ENCODE data around the gene WDR70.
A peak's percentile ranks its signal among the peaks of the same experiment; 100 is the strongest.
"Not testable (repeated sequence)": the region's sequence is repeated elsewhere in the genome, so short reads cannot be mapped to it uniquely, and the experiment has no call there.

Gene WDR70

DNA sequence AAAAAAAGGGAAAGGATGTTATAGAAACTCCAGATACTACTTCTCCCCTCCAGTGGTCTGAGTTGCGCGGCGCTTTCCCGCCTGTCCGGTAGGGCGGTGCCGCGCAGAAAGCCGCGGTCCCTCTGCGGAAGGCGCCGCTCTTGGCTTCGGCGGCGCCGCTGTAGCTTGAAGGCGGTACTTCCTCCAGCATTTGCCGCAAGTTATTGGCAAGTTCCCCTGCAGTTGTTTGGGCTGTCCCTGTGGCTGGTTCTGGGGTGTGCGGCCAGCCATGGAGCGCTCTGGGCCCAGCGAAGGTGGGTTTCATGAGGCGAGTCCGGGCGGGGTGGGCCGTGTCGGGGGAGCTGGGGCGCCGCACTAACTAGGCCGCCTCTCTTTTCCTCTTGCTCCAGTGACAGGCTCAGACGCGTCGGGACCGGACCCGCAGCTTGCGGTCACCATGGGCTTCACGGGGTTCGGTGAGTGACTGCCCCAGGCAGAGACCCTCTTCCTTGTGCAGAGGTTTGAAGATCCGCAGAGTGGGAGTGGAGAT, at the start of gene WDR70:
WDR70 (plus strand) TSS at position 219 of the 529 bp plus-strand sequence; CDS start at position 269, 50 bp downstream.
- CTCF ChIA-PET: interaction anchor here (0.6 to 0.8 kb wide), 5 partner anchors 8 to 683 kb away, joined by 3 to 5 read pairs (median 3); partner anchors contain the start of gene NUP155
- peak; percentile 72 for DNase-seq (ENCODE audit: extremely low spot score)
- POLR2A ChIA-PET: interaction anchor here (0.6 to 1.6 kb wide), 8 partner anchors 9 to 636 kb away, joined by 3 to 42 read pairs (median 3); partner anchors contain the start of genes CPLANE1 and NUP155
- 0 out of 2 replicates have a peak, but pooled peaks have one; percentile 2 for TF ChIP-seq ZNF384 (IDR thresholded peaks at IDR 0.05)

GRCh38 chr5:37334754-37335153, 44.4 kb upstream of the WDR70 start:
- DNase-seq (ENCODE audit: extremely low spot score); POLR2A ChIA-PET; CTCF ChIA-PET: not testable (repeated sequence)

- CTCF ChIA-PET; DNase-seq (ENCODE audit: extremely low spot score); POLR2A ChIA-PET: not testable (repeated sequence)
Measured at GRCh38 chr5:37342741-37343140, 36.4 kb upstream of the WDR70 start.

DNA sequence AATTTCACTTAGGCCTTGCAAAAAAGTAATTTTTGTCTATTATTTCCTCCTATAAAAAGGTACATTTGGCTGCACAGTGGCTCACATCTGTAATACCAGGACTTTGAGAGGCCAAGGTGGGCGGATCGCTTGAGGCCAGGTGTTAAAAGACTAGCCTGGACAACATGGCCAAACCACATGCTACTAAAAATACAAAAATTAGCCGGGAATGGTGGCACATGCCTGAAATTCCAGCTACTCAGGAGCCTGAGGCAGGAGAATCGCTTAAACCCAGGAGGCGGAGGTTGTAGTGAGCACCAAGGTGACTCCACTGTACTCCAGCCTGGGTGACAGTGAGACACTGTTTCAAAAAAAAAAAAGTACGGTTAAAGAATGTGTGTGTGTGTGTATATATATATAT, 24.0 kb upstream of the WDR70 start:
- CTCF ChIA-PET: no interaction called here
- POLR2A ChIA-PET: no interaction called here
- TF ChIP-seq HDGF (IDR thresholded peaks at IDR 0.05; ENCODE audit: borderline replicate concordance) (no peak), FOXK2 (IDR thresholded peaks at IDR 0.05) (no peak), FOXM1 (IDR thresholded peaks at IDR 0.05; ENCODE audit: borderline replicate concordance) (no peak), BHLHE40 (IDR thresholded peaks at IDR 0.05; ENCODE audit: borderline replicate concordance) (no peak), FOXA1 (IDR thresholded peaks at IDR 0.05) (no peak), SUZ12 (IDR thresholded peaks at IDR 0.05) (no peak), ZNF384 (IDR thresholded peaks at IDR 0.05) (no peak), NFRKB (IDR thresholded peaks at IDR 0.05) (no peak), SP1 (IDR thresholded peaks at IDR 0.05) (no peak), LEF1 (IDR thresholded peaks at IDR 0.05; ENCODE audit: borderline replicate concordance) (no peak), TARDBP (IDR thresholded peaks at IDR 0.05) (no peak), ELF4 (IDR thresholded peaks at IDR 0.05) (no peak)
- TF ChIP-seq, protein P1, sequence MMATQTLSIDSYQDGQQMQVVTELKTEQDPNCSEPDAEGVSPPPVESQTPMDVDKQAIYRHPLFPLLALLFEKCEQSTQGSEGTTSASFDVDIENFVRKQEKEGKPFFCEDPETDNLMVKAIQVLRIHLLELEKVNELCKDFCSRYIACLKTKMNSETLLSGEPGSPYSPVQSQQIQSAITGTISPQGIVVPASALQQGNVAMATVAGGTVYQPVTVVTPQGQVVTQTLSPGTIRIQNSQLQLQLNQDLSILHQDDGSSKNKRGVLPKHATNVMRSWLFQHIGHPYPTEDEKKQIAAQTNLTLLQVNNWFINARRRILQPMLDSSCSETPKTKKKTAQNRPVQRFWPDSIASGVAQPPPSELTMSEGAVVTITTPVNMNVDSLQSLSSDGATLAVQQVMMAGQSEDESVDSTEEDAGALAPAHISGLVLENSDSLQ (IDR thresholded peaks at IDR 0.05): no peak
- DNase-seq (ENCODE audit: extremely low spot score): no peak

DNA sequence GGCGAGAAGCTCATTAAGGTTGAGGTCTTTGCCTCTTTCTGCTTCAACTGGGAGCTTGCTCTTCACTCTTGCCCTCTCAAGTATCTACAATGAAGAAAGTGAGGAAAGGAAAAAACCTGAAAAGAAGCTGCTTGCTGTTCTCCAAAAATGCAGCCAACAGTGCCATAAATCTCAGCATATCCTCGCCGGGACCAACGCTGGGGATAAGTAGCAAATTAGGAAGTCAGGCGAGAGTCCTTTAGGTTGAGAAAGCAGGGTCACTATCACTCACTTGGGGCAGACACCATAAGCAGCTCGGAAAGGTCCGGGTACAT, 8.6 kb upstream of the WDR70 start:
- ChIA-PET POLR2A (interaction anchor here (0.7 to 2.1 kb wide), 21 partner anchors 9 to 1290 kb away, joined by 3 to 42 read pairs (median 4); partner anchors contain the start of genes CPLANE1 and WDR70), CTCF (interaction anchor here (0.9 to 1.1 kb wide), 2 partner anchors 9 to 179 kb away, joined by 3 read pairs; no protein-coding TSS in a partner anchor)
- DNase-seq (ENCODE audit: extremely low spot score): no peak
- TF ChIP-seq, protein P1 (IDR thresholded peaks at IDR 0.05): no peak
- TF ChIP-seq HDGF (IDR thresholded peaks at IDR 0.05; ENCODE audit: borderline replicate concordance): no peak
- no peak for TF ChIP-seq L3MBTL2 (conservative IDR thresholded peaks at IDR 0.05)
- TF ChIP-seq FOXA1 (IDR thresholded peaks at IDR 0.05): no peak
- no peak for TF ChIP-seq TARDBP (IDR thresholded peaks at IDR 0.05)
- no peak for TF ChIP-seq CTBP1 (IDR thresholded peaks at IDR 0.05; ENCODE audit: borderline replicate concordance)
- no peak for TF ChIP-seq SUZ12 (IDR thresholded peaks at IDR 0.05)
- no peak for TF ChIP-seq SP1 (IDR thresholded peaks at IDR 0.05)
- no peak for TF ChIP-seq NFRKB (IDR thresholded peaks at IDR 0.05)
- no peak for TF ChIP-seq BHLHE40 (IDR thresholded peaks at IDR 0.05; ENCODE audit: borderline replicate concordance)
- no peak for TF ChIP-seq ELF4 (IDR thresholded peaks at IDR 0.05)
- TF ChIP-seq ARNT (IDR thresholded peaks at IDR 0.05): no peak
- TF ChIP-seq ZNF384 (IDR thresholded peaks at IDR 0.05): no peak
- TF ChIP-seq FOXK2 (IDR thresholded peaks at IDR 0.05): no peak

- CTCF ChIA-PET: interaction anchor here (0.9 to 1.1 kb wide), 3 partner anchors 9 to 178 kb away, joined by 3 read pairs; no protein-coding TSS in a partner anchor
- POLR2A ChIA-PET: interaction anchor here (0.7 to 2.1 kb wide), 34 partner anchors 8 to 1289 kb away, joined by 3 to 42 read pairs (median 4); partner anchors contain the start of genes CPLANE1 and WDR70
- peak; percentile 92 for DNase-seq (ENCODE audit: extremely low spot score)
- no peak for TF ChIP-seq SP1 (IDR thresholded peaks at IDR 0.05)
- TF ChIP-seq NFRKB (IDR thresholded peaks at IDR 0.05): no peak
- TF ChIP-seq TARDBP (IDR thresholded peaks at IDR 0.05): no peak
- no peak for TF ChIP-seq BHLHE40 (IDR thresholded peaks at IDR 0.05; ENCODE audit: borderline replicate concordance)
- no peak for TF ChIP-seq FOXM1 (IDR thresholded peaks at IDR 0.05; ENCODE audit: borderline replicate concordance)
- TF ChIP-seq, protein P1 (IDR thresholded peaks at IDR 0.05): no peak
- TF ChIP-seq SUZ12 (IDR thresholded peaks at IDR 0.05): no peak
- no peak; the same call in 1 of the 2 replicates for TF ChIP-seq CTBP1 (IDR thresholded peaks at IDR 0.05; ENCODE audit: borderline replicate concordance)
- peak; percentile 68 for TF ChIP-seq ELF4 (IDR thresholded peaks at IDR 0.05)
- peak; percentile 96 for TF ChIP-seq L3MBTL2 (conservative IDR thresholded peaks at IDR 0.05)
Measured at GRCh38 chr5:37370864-37371726, 8.0 kb upstream of the WDR70 start, which contains the start of gene NUP155. TSS of gene NUP155 (minus strand) at chr5:37371106. CDS start at chr5:37370977, 129 bp downstream.

Data from HEK293T (cell line).